Ureter (tissue), 1 donor: Measurements from ENCODE around the gene BANP. TPM values are rescaled to one million over a fixed set of nuclear protein-coding genes. Genes with fewer than 3 reads are reported as not detected.
"Not testable (repeated sequence)": the region's sequence is repeated elsewhere in the genome, so short reads cannot be mapped to it uniquely, and the experiment has no call there.

Experiments used
- DNase-seq: peaks from one replicate; pipeline ENCODE4 v3.0.0-alpha.2; 2020; ENCODE audit warnings: low spot score
- total RNA-seq: library from RNA; stranded (reverse); gene quantifications from one replicate; pipeline ENCODE4 v1.2.4, GENCODE V29; 2023
- donor health status: DM: yes; HTN: yes; CAD: no.

The BANP gene
- total RNA-seq, 1 donor from 2014 or later = 30.9 TPM

- not testable (repeated sequence) for DNase-seq
Observed at GRCh38 chr16:88101623-88102105, 150.4 kb downstream of the BANP start.

DNA sequence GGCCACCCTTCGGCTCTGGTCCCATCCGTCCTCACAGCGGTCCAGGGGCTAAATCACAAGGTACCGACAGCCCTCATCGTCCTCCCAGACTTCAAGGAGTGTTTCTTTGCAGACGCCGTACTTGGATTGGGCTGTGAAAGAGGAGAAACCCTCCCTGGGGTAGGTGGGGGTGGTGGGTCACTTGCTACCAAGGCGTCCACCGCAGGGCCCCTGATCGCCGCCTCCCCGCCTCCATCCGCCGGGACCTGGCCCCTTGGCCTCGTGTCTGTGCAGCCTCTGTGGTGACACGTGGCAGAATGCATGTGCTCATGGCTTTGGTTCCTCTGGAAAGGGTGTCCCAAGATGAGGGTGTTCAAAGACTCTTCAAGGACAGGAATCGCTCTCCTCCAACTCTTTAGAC is 151.4 kb downstream of the BANP start:
- DNase-seq = no peak

GRCh38 chr16:88103011-88103410 is 151.8 kb downstream of the BANP start:
- no peak for DNase-seq

GRCh38 chr16:88103581-88104188 is 152.5 kb downstream of the BANP start:
- no peak for DNase-seq

GRCh38 chr16:88104363-88104762 is 153.1 kb downstream of the BANP start:
- not testable (repeated sequence) for DNase-seq

DNA sequence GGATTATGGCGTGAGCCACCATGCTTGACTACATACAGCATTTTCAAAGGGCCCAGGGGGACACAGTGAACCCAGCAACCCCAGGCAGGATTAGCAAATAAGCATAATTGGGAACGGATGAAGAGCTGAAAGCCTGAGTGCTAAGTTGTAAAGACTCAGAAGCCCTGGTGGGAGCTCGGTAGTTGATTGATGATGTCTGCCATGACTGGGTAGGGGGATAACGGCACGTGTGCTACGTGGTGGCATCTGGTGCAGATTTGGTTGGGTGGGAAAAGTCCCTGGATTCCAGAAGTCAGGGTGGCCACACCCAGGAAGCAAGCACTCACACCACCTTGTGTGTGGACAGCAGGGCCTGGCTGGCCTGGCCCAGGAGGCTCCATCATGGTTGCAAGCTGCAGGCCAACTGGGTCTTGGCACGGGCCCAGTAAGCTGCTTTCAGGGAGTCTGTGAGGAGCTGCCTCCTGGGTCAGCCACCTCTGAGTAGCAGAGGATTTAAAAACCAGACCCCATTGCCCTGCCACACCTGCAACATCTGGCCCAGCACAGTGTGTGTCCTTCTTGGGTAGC is 154.4 kb downstream of the BANP start:
- not testable (repeated sequence) for DNase-seq

- not testable (repeated sequence) for DNase-seq
Observed at GRCh38 chr16:88106566-88106965, 155.3 kb downstream of the BANP start.

DNA sequence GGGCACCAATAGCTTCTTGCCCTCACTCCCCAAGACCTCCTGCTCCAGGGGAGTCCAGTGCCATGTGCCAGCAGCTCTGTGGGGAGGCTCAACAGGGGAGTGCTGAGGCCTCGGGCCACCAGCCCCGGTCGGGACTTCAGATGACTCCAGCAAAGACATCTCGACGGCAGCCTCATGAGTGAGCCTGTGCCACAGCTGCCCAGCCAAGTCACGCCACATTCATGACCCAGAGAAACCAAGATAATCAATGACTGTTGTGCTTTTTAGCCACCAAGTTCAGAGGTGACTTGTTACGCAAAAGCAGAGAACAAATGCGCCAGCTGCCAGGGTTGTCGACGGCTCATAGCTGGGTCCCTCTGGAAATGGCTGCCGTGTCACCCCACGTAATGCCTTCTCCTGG is 157.5 kb downstream of the BANP start:
- no peak for DNase-seq

DNA sequence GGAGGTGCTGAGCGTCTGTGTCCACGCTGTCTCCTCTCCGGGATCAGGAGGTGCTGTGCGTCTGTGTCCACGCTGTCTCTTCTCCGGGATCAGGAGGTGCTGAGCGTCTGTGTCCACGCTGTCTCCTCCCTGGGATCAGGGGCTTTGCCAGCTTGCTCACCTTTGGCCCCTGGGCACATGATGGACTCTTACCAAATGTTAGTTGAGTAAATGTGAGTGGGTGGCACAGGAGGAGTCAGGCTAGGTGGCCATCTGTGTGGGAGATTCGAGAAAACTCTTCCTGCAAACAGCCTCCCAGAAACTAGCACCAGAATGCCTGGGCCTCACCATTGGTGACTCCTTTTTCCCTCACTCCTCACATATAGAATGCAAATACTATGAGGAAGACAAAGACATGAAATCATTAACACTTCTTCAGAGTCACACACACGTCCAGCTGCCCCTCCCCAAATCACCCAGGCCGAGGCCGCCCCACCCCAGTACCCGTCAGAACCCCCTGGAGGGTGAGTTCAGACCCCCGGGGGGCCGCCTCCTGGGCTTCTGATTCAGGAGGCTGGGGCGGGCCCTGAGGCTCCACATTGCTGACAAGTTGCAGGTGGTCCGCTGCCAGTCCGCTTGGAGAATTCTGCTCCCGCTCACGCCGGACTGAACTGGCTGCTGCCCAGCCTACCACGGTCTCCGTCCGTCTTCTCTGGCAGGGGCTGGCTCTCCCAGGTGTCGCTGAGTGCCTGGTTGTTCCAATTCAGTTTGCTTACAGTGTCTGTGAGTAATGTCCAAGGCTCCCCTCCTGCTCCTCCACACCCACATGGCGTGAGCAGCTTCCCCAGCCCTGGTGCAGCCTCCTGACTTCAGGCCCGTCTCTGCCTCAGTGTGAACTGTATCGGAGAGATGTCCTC is 158.7 kb downstream of the BANP start:
- DNase-seq = not testable (repeated sequence)

DNA sequence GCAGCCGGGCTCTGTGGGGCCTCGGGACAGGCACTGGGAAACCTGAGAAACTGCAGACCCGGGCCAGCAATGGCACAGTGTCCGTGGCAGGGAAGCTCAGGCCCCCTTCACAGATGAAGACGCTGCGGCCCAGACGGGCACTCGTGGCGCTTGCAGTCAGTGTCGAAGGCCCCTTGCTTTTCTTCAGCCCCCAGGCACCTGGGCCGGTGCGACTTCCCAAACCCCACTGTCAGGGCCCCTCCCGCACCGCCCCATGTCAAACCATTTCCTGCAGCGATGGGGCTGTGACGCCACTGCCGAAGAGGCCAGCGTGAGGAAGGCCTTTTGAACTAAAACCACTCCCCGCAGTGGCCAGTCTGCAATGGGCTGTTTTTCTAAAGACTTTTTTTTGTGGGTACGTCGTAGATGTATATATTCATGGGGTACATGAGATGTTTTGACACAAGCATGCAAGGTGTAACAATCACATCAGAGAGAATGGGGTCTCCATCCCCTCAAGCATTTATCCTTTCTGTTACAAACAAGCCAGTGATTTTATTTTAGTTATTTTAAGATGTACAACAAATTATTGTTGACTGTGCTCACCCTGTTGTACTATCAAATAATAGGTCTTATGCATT is 159.8 kb downstream of the BANP start:
- not testable (repeated sequence) for DNase-seq

DNA sequence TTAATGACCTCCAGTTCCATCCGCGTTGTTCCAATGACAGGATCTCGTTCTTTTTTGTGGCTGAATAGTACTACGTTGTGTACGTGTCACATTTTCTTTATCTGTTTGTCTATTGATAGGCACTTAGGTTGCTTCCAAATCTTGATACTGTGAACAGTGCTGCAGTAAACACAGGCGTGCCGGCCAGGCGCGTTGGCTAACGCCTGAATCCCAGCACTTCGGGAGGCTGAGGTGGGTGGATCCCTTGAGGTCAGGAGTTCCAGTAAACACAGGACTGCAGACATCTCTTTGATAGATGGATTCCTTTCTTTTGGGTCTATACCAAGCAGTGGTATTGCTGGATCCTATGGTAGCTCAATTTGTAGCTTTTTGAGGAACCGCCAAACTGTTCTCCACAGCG is 160.7 kb downstream of the BANP start:
- not testable (repeated sequence) for DNase-seq

GRCh38 chr16:88113545-88114045 is 162.4 kb downstream of the BANP start:
- DNase-seq = no peak

DNA sequence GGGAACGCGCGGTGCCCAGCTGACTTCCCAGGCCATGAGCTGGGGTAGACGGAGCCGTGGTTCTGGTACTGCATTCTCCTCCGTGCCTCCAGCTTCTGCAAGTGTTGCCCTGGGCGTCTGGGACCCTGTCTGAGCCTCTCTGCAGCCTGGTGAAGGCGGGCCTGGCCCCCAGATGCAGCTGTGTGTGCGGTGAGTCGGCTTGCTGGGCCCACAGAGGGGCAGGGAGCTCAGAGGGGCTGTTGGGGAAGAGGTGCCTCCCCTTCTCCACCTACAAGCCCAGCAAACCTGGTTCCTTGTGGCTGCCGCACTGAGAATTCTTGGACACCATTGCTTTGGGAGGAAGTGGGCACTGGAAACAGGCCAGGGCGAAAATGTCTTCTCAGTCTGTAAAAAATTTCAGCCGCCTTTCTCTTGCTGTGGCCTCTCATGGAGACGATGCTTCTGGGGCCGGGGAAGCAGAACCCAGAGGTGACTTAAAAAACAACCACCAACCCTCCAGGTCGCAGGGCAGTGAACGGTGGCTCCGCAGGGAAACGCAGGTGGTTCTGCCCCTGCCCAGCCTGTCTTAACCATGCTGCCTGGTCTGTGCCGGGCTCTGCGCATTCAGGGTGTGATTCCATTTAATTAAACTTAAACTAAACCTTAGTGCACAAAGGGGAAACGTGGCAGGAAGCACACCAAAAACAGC is 163.5 kb downstream of the BANP start:
- not testable (repeated sequence) for DNase-seq

GRCh38 chr16:88116121-88116520 is 164.9 kb downstream of the BANP start:
- DNase-seq = no peak

- no peak for DNase-seq
Observed at GRCh38 chr16:88117476-88117868, 166.2 kb downstream of the BANP start.

GRCh38 chr16:88118376-88118775 is 167.1 kb downstream of the BANP start:
- DNase-seq = no peak

DNA sequence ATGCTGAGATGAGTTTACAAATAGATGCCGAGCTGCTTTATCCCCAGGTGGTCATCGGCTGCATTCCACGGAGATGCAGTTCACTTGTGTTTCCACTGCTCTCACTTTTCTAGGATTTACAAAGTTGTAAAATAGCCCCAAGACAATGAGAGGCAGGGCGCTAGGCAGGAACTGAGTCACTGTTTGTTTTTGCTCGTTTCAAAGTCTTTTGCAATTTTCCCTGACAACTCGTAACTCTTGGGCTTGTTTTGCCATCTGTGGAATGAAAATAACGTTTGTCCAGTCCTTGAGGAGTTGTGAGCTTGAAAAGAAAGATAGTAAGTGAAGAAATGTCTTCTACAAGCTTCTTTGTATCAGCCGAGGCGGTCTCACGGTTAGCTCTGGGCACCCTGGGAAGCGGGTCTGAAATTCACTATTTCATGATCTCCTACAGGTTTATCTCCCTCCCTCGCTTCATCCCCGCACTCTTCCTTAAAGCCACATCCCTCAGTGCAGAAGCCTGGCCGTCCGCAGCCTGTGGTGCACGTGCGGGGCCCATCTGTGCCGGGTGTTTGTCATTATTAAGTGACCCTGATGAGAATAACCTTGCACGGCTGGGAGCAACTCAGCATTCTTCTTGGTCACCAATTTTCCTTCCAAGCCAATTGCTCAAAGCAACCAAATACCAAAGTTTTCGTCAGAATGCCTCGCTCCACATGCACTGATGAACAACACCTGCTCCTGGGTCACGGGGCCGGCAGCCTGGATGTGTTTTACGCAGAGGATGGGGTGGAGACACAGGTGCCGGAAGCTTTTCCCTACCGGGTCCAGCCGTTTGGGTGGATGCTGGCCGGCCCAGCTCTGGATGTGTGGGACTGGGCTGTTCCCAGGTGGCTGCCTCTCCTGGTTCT is 167.9 kb downstream of the BANP start:
- DNase-seq = not testable (repeated sequence)

- DNase-seq = not testable (repeated sequence)
Observed at GRCh38 chr16:88119881-88120751, 168.9 kb downstream of the BANP start.

GRCh38 chr16:88120812-88121211 is 169.6 kb downstream of the BANP start:
- DNase-seq = no peak
